Karpas-422 (cell line): ENCODE results near the gene SSTR5. TPM values are rescaled to one million over a fixed set of nuclear protein-coding genes. Genes with fewer than 3 reads are reported as not detected.

Experiments used
- DNase-seq: peaks from one replicate; pipeline ENCODE4 v3.0.0-alpha.2; 2015
- H2AFZ ChIP-seq: fragments of 200-600 bp; sonication (generic); 2 replicates; pipeline ENCODE4 v1.6.1; 2014; ENCODE audit warnings: antibody characterized with exemption, low read length, mixed read lengths
- H3K27ac ChIP-seq: fragments of 200-600 bp; sonication (generic); 2 replicates; pipeline ENCODE4 v1.5.1; 2014; ENCODE audit warnings: mild to moderate bottlenecking, low read length, moderate library complexity
- H3K27me3 ChIP-seq: fragments of 200-600 bp; sonication (generic); 2 replicates; pipeline ENCODE4 v1.6.1; 2014; ENCODE audit warnings: low read length, mixed read lengths
- H3K36me3 ChIP-seq: fragments of 200-600 bp; sonication (generic); 2 replicates; pipeline ENCODE4 v1.6.1; 2014; ENCODE audit warnings: low read length, mixed read lengths; ENCODE audit not compliant: insufficient read depth
- H3K4me1 ChIP-seq: fragments of 200-600 bp; sonication (generic); 2 replicates; pipeline ENCODE4 v1.6.1; 2014; ENCODE audit warnings: mild to moderate bottlenecking, low read length, mixed read lengths
- H3K4me2 ChIP-seq: fragments of 200-600 bp; sonication (generic); 2 replicates; pipeline ENCODE4 v1.6.1; 2014; ENCODE audit warnings: low read length, low read depth, mild to moderate bottlenecking; ENCODE audit not compliant: poor library complexity, severe bottlenecking
- H3K4me3 ChIP-seq: fragments of 200-600 bp; sonication (generic); 2 replicates; pipeline ENCODE4 v1.5.1; 2014; ENCODE audit warnings: mild to moderate bottlenecking, antibody characterized with exemption, low read length, mixed read lengths
- H3K79me2 ChIP-seq: fragments of 200-600 bp; sonication (generic); 2 replicates; pipeline ENCODE4 v1.6.1; 2014; ENCODE audit warnings: mild to moderate bottlenecking, low read length, mixed read lengths
- H3K9ac ChIP-seq: fragments of 200-600 bp; sonication (generic); 2 replicates; pipeline ENCODE4 v1.6.0; 2014; ENCODE audit warnings: low read length
- H3K9me2 ChIP-seq: fragments of 200-600 bp; sonication (generic), shearing (Covaris generic); replicated peaks from 2 replicates; pipeline ENCODE4 v1.6.0; 2014; ENCODE audit warnings: mild to moderate bottlenecking, low read length, moderate library complexity; ENCODE audit not compliant: insufficient read depth
- H3K9me3 ChIP-seq: fragments of 300-700, 200-600 bp; sonication (generic); 2 replicates; pipeline ENCODE4 v1.6.1; 2014; ENCODE audit warnings: low read length, mixed read lengths
- H4K20me1 ChIP-seq: fragments of 200-600 bp; sonication (generic); 2 replicates; pipeline ENCODE4 v1.6.1; 2014; ENCODE audit warnings: mild to moderate bottlenecking, antibody characterized with exemption, low read length, low read depth; ENCODE audit not compliant: insufficient read depth
- total RNA-seq: library from RNA; depleted of rRNA; stranded (reverse); fragments of >200 nt; shearing (Covaris generic); gene quantifications from 2 replicates; pipeline ENCODE4 v1.2.3, GENCODE V29; 2014; ENCODE audit warnings: low replicate concordance

SSTR5 gene
- total RNA-seq, 1 experiment from 2014 or later = not detected

GRCh38 chr16:1054660-1055556, 17.6 kb upstream of the SSTR5 start:
- H3K79me2 ChIP-seq = no peaks in the 10 kb centered on the region
- H4K20me1 ChIP-seq = peaks cover 5% of the 10 kb centered on the region; the same call in 1 of the 2 replicates
- H3K4me2 ChIP-seq = no peak overlapping the region
- no peaks in the 10 kb centered on the region for H3K36me3 ChIP-seq
- H3K27me3 ChIP-seq = no peaks in the 10 kb centered on the region
- H3K4me3 ChIP-seq = no peak overlapping the region
- 0 out of 2 replicates have a peak, but pooled peaks cover 3% of the 10 kb centered on the region for H3K9me3 ChIP-seq
- H3K9me2 ChIP-seq = no peaks in the 10 kb centered on the region
- no peak overlapping the region for H2AFZ ChIP-seq
- no peak overlapping the region for H3K9ac ChIP-seq
- H3K27ac ChIP-seq = no peak overlapping the region
- no peaks in the 10 kb centered on the region for H3K4me1 ChIP-seq
- DNase-seq = peak; percentile 53

GRCh38 chr16:1055557-1055924, 17.0 kb upstream of the SSTR5 start:
- Histone ChIP-seq H3K4me2 (no peak overlapping the region), H3K9me3 (0 out of 2 replicates have a peak, but pooled peaks cover 3% of the 10 kb centered on the region), H3K4me1 (no peaks in the 10 kb centered on the region), H3K9ac (no peak overlapping the region), H3K9me2 (no peaks in the 10 kb centered on the region), H3K4me3 (no peak overlapping the region), H3K27ac (no peak overlapping the region), H4K20me1 (peaks cover 5% of the 10 kb centered on the region; the same call in 1 of the 2 replicates), H3K36me3 (no peaks in the 10 kb centered on the region), H2AFZ (no peak overlapping the region), H3K27me3 (no peaks in the 10 kb centered on the region), H3K79me2 (no peaks in the 10 kb centered on the region)
- DNase-seq = no peak

GRCh38 chr16:1056196-1056595, 16.4 kb upstream of the SSTR5 start:
- Histone ChIP-seq H3K9me2 (no peaks in the 10 kb centered on the region), H3K4me1 (no peaks in the 10 kb centered on the region), H3K4me3 (no peak overlapping the region), H3K9ac (no peak overlapping the region), H4K20me1 (peaks cover 5% of the 10 kb centered on the region; the same call in 1 of the 2 replicates), H3K36me3 (no peaks in the 10 kb centered on the region), H3K9me3 (0 out of 2 replicates have a peak, but pooled peaks cover 3% of the 10 kb centered on the region), H2AFZ (no peak overlapping the region), H3K4me2 (no peak overlapping the region), H3K27me3 (no peaks in the 10 kb centered on the region), H3K27ac (no peak overlapping the region), H3K79me2 (no peaks in the 10 kb centered on the region)
- no peak for DNase-seq

- Histone ChIP-seq H3K27ac (no peak overlapping the region), H3K9ac (no peak overlapping the region), H3K4me1 (no peaks in the 10 kb centered on the region), H3K4me3 (no peak overlapping the region), H3K36me3 (no peaks in the 10 kb centered on the region), H2AFZ (no peak overlapping the region), H3K9me2 (no peaks in the 10 kb centered on the region), H4K20me1 (peaks cover 5% of the 10 kb centered on the region; the same call in 1 of the 2 replicates), H3K79me2 (no peaks in the 10 kb centered on the region), H3K9me3 (0 out of 2 replicates have a peak, but pooled peaks cover 3% of the 10 kb centered on the region), H3K4me2 (no peak overlapping the region), H3K27me3 (no peaks in the 10 kb centered on the region)
- DNase-seq = peak; percentile 80
Measured at GRCh38 chr16:1057252-1057932, 15.2 kb upstream of the SSTR5 start.

- no peak for DNase-seq
- H3K9ac ChIP-seq = no peak overlapping the region
- peaks cover 5% of the 10 kb centered on the region; the same call in 1 of the 2 replicates for H4K20me1 ChIP-seq
- no peaks in the 10 kb centered on the region for H3K36me3 ChIP-seq
- H3K4me1 ChIP-seq = no peaks in the 10 kb centered on the region
- H3K27me3 ChIP-seq = no peaks in the 10 kb centered on the region
- no peaks in the 10 kb centered on the region for H3K79me2 ChIP-seq
- no peak overlapping the region for H3K4me3 ChIP-seq
- no peak overlapping the region for H3K4me2 ChIP-seq
- no peak overlapping the region for H3K27ac ChIP-seq
- H2AFZ ChIP-seq = no peak overlapping the region
- H3K9me2 ChIP-seq = no peaks in the 10 kb centered on the region
- H3K9me3 ChIP-seq = 0 out of 2 replicates have a peak, but pooled peaks cover 3% of the 10 kb centered on the region
Measured at GRCh38 chr16:1058216-1058615, 14.3 kb upstream of the SSTR5 start.

GRCh38 chr16:1059310-1059709, 13.2 kb upstream of the SSTR5 start:
- Histone ChIP-seq H3K27ac (no peak overlapping the region), H2AFZ (no peak overlapping the region), H3K4me3 (no peak overlapping the region), H3K9me2 (no peaks in the 10 kb centered on the region), H3K4me1 (no peaks in the 10 kb centered on the region), H3K79me2 (no peaks in the 10 kb centered on the region), H3K27me3 (no peaks in the 10 kb centered on the region), H4K20me1 (peaks cover 5% of the 10 kb centered on the region; the same call in 1 of the 2 replicates), H3K9ac (no peak overlapping the region), H3K36me3 (no peaks in the 10 kb centered on the region), H3K9me3 (0 out of 2 replicates have a peak, but pooled peaks cover 3% of the 10 kb centered on the region), H3K4me2 (no peak overlapping the region)
- no peak for DNase-seq

- DNase-seq = no peak
- Histone ChIP-seq H3K79me2 (no peaks in the 10 kb centered on the region), H3K9me2 (no peaks in the 10 kb centered on the region), H3K9ac (no peak overlapping the region), H4K20me1 (no peaks in the 10 kb centered on the region), H3K27me3 (no peaks in the 10 kb centered on the region), H3K27ac (no peak overlapping the region), H2AFZ (no peak overlapping the region), H3K9me3 (0 out of 2 replicates have a peak, but pooled peaks cover 3% of the 10 kb centered on the region), H3K4me3 (no peak overlapping the region), H3K36me3 (no peaks in the 10 kb centered on the region), H3K4me2 (no peak overlapping the region), H3K4me1 (no peaks in the 10 kb centered on the region)
Measured at GRCh38 chr16:1060416-1061340, 11.9 kb upstream of the SSTR5 start.
